DMS153 treated with DMSO at 0.1 percent for 48 hours (cell line): ENCODE results near the gene DESI1.
"Not testable (repeated sequence)": the region's sequence is repeated elsewhere in the genome, so short reads cannot be mapped to it uniquely, and the experiment has no call there.

Experiments used
- DNase-seq: peaks from one replicate; lab custom pipeline; 2025; ENCODE audit not compliant: unreplicated experiment; lab: John Stamatoyannopoulos, UW

The DESI1 gene

GRCh38 chr22:41636467-41636866, 15.6 kb upstream of the DESI1 start:
- no peak for DNase-seq

- not testable (repeated sequence) for DNase-seq
Measured at GRCh38 chr22:41634610-41635009, 13.8 kb upstream of the DESI1 start.

GRCh38 chr22:41631615-41632014, 10.8 kb upstream of the DESI1 start:
- DNase-seq = not testable (repeated sequence)

GRCh38 chr22:41631115-41631514, 10.3 kb upstream of the DESI1 start:
- DNase-seq = not testable (repeated sequence)

GRCh38 chr22:41625577-41625976, 4.7 kb upstream of the DESI1 start:
- no peak for DNase-seq

GRCh38 chr22:41621911-41622179, 1.0 kb upstream of the DESI1 start:
- no peak for DNase-seq

- peak; percentile 98 for DNase-seq
Measured at GRCh38 chr22:41621099-41621910, 462 bp upstream of the DESI1 start, which contains the start of gene XRCC6. Gene XRCC6 (plus strand): TSS chr22:41621295. CDS start chr22:41622005, 710 bp downstream.

- DNase-seq = no peak
Measured at GRCh38 chr22:41619979-41620588, 759 bp downstream of the DESI1 start.

- no peak for DNase-seq
Measured at GRCh38 chr22:41613456-41613855, 7.4 kb downstream of the DESI1 start.

GRCh38 chr22:41612603-41613306, 8.1 kb downstream of the DESI1 start:
- no peak for DNase-seq

- no peak for DNase-seq
Measured at GRCh38 chr22:41608386-41608785, 12.5 kb downstream of the DESI1 start.

GRCh38 chr22:41603873-41604332, 16.9 kb downstream of the DESI1 start:
- no peak for DNase-seq

GRCh38 chr22:41600976-41601375, 19.9 kb downstream of the DESI1 start:
- no peak for DNase-seq

- no peak for DNase-seq
Measured at GRCh38 chr22:41598891-41599635, 21.8 kb downstream of the DESI1 start.

GRCh38 chr22:41598081-41598480, 22.8 kb downstream of the DESI1 start:
- DNase-seq = no peak

- no peak for DNase-seq
Measured at GRCh38 chr22:41597635-41597953, 23.2 kb downstream of the DESI1 start.

GRCh38 chr22:41596776-41597634, 23.8 kb downstream of the DESI1 start:
- DNase-seq = peak; percentile 32

GRCh38 chr22:41595703-41596102, 25.1 kb downstream of the DESI1 start:
- no peak for DNase-seq

- not testable (repeated sequence) for DNase-seq
Measured at GRCh38 chr22:41593336-41593960, 27.4 kb downstream of the DESI1 start.
